Measurements from ENCODE around the gene KLHDC7A. TPM values are rescaled to one million over a fixed set of nuclear protein-coding genes. Genes with fewer than 3 reads are reported as not detected.

The KLHDC7A gene
- total RNA-seq, 1 experiment from 2014 or later, result 0.20 TPM

- Histone ChIP-seq H3K4me1 (replicated peaks; ENCODE audit: insufficient read depth) (no peaks in the 10 kb centered on the region), H3K27me3 (ENCODE audit: insufficient read depth, low read depth) (peaks cover 43% of the 10 kb centered on the region), H3K4me2 (no peak overlapping the region), H2AFZ (no peak overlapping the region), H3K9me2 (ENCODE audit: insufficient read depth) (no peaks in the 10 kb centered on the region), H4K20me1 (ENCODE audit: insufficient read depth) (no peaks in the 10 kb centered on the region), H3K4me3 (no peak overlapping the region), H3K9me3 (ENCODE audit: insufficient read depth, low read depth) (no peaks in the 10 kb centered on the region), H3F3A (ENCODE audit: insufficient read depth, low read depth) (no peaks in the 10 kb centered on the region), H3K36me3 (ENCODE audit: low read depth) (no peaks in the 10 kb centered on the region), H3K27ac (no peak overlapping the region), H3K79me2 (ENCODE audit: low read depth) (no peaks in the 10 kb centered on the region)
- no peak for TF ChIP-seq EZH2 (IDR thresholded peaks at IDR 0.05; ENCODE audit: low read depth)
- TF ChIP-seq, protein P1, sequence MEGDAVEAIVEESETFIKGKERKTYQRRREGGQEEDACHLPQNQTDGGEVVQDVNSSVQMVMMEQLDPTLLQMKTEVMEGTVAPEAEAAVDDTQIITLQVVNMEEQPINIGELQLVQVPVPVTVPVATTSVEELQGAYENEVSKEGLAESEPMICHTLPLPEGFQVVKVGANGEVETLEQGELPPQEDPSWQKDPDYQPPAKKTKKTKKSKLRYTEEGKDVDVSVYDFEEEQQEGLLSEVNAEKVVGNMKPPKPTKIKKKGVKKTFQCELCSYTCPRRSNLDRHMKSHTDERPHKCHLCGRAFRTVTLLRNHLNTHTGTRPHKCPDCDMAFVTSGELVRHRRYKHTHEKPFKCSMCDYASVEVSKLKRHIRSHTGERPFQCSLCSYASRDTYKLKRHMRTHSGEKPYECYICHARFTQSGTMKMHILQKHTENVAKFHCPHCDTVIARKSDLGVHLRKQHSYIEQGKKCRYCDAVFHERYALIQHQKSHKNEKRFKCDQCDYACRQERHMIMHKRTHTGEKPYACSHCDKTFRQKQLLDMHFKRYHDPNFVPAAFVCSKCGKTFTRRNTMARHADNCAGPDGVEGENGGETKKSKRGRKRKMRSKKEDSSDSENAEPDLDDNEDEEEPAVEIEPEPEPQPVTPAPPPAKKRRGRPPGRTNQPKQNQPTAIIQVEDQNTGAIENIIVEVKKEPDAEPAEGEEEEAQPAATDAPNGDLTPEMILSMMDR (conservative IDR thresholded peaks at IDR 0.05), result peak; percentile 48; the same call in 1 of the 2 replicates
- no peak for DNase-seq
- intact Hi-C loops (cut with micrococcal nuclease; ENCODE audit: unreplicated experiment), result no loop called here
- no TSS peak for BruUV-seq (replicated peaks)
- ChIA-PET CTCF (no interaction called here), POLR2A (ENCODE audit: unreplicated experiment) (no interaction called here)
These were observed 50.1 kb downstream of the KLHDC7A start for GRCh38 chr1:18530587-18531502.

GRCh38 chr1:18531503-18531845 lies 50.7 kb downstream of the KLHDC7A start:
- no peak overlapping the region for H2AFZ ChIP-seq
- CTCF ChIA-PET, result no interaction called here
- H3K36me3 ChIP-seq (ENCODE audit: low read depth), result no peaks in the 10 kb centered on the region
- intact Hi-C loops (cut with micrococcal nuclease; ENCODE audit: unreplicated experiment), result no loop called here
- no peaks in the 10 kb centered on the region for H3K79me2 ChIP-seq (ENCODE audit: low read depth)
- H3K4me1 ChIP-seq (replicated peaks; ENCODE audit: insufficient read depth), result no peaks in the 10 kb centered on the region
- H4K20me1 ChIP-seq (ENCODE audit: insufficient read depth), result no peaks in the 10 kb centered on the region
- BruUV-seq (replicated peaks), result no TSS peak
- H3K27ac ChIP-seq, result no peak overlapping the region
- DNase-seq, result no peak
- no peaks in the 10 kb centered on the region for H3K9me3 ChIP-seq (ENCODE audit: insufficient read depth, low read depth)
- H3K9me2 ChIP-seq (ENCODE audit: insufficient read depth), result no peaks in the 10 kb centered on the region
- no peaks in the 10 kb centered on the region for H3F3A ChIP-seq (ENCODE audit: insufficient read depth, low read depth)
- H3K4me3 ChIP-seq, result no peak overlapping the region
- H3K27me3 ChIP-seq (ENCODE audit: insufficient read depth, low read depth), result peaks cover 50% of the 10 kb centered on the region
- POLR2A ChIA-PET (ENCODE audit: unreplicated experiment), result no interaction called here
- TF ChIP-seq EZH2 (IDR thresholded peaks at IDR 0.05; ENCODE audit: low read depth), result no peak
- TF ChIP-seq, protein P1 (conservative IDR thresholded peaks at IDR 0.05), result no peak
- no peak overlapping the region for H3K4me2 ChIP-seq

- Histone ChIP-seq H3K36me3 (ENCODE audit: low read depth) (no peaks in the 10 kb centered on the region), H3F3A (ENCODE audit: insufficient read depth, low read depth) (no peaks in the 10 kb centered on the region), H3K27me3 (ENCODE audit: insufficient read depth, low read depth) (peaks cover 58% of the 10 kb centered on the region), H2AFZ (no peak overlapping the region), H3K4me2 (no peak overlapping the region), H3K9me3 (ENCODE audit: insufficient read depth, low read depth) (no peaks in the 10 kb centered on the region), H3K4me3 (no peak overlapping the region), H3K27ac (no peak overlapping the region), H4K20me1 (ENCODE audit: insufficient read depth) (no peaks in the 10 kb centered on the region), H3K4me1 (replicated peaks; ENCODE audit: insufficient read depth) (no peaks in the 10 kb centered on the region), H3K9me2 (ENCODE audit: insufficient read depth) (no peaks in the 10 kb centered on the region), H3K79me2 (ENCODE audit: low read depth) (no peaks in the 10 kb centered on the region)
- no peak for DNase-seq
- BruUV-seq (replicated peaks), result no TSS peak
- POLR2A ChIA-PET (ENCODE audit: unreplicated experiment), result no interaction called here
- CTCF ChIA-PET, result no interaction called here
- no peak for TF ChIP-seq EZH2 (IDR thresholded peaks at IDR 0.05; ENCODE audit: low read depth)
- TF ChIP-seq, protein P1 (conservative IDR thresholded peaks at IDR 0.05), result no peak
- intact Hi-C loops (cut with micrococcal nuclease; ENCODE audit: unreplicated experiment), result no loop called here
These were observed 51.9 kb downstream of the KLHDC7A start for GRCh38 chr1:18532390-18533170.

All from PC-9 (cell line).